H9 (cell line): Measurements from ENCODE around the gene DSCAM. TPM values are rescaled to one million over a fixed set of nuclear protein-coding genes. Genes with fewer than 3 reads are reported as not detected.
"Not testable (repeated sequence)": the region's sequence is repeated elsewhere in the genome, so short reads cannot be mapped to it uniquely, and the experiment has no call there.

Experiments
- DNase-seq: peaks from one replicate; pipeline ENCODE4 v3.0.0-alpha.2; 2017
- H2AFZ ChIP-seq: one replicate; pipeline ENCODE4 v1.6.1; 2013; ENCODE audit warnings: mild to moderate bottlenecking, low read length, control low read depth, moderate library complexity
- H2AK5ac ChIP-seq: 2 replicates; pipeline ENCODE4 v1.6.1; 2013; ENCODE audit warnings: low read length, control low read depth, mixed read lengths; ENCODE audit not compliant: insufficient read length
- H2BK120ac ChIP-seq: one replicate; pipeline ENCODE4 v1.6.1; 2013; ENCODE audit warnings: low read depth, mild to moderate bottlenecking, low read length, control low read depth, inconsistent platforms; ENCODE audit not compliant: poor library complexity, severe bottlenecking
- H2BK12ac ChIP-seq: 2 replicates; pipeline ENCODE4 v1.6.1; 2013; ENCODE audit warnings: low read length, control low read depth, mixed read lengths, low read depth; ENCODE audit not compliant: insufficient read length
- H2BK15ac ChIP-seq: 2 replicates; pipeline ENCODE4 v1.6.1; 2013; ENCODE audit warnings: low read depth, low read length, control low read depth
- H2BK20ac ChIP-seq: one replicate; pipeline ENCODE4 v1.6.1; 2013; ENCODE audit warnings: low read depth, mild to moderate bottlenecking, low read length, control low read depth, inconsistent platforms; ENCODE audit not compliant: poor library complexity, severe bottlenecking
- H2BK5ac ChIP-seq: 2 replicates; pipeline ENCODE4 v1.6.1; 2013; ENCODE audit warnings: low read length, control low read depth, mixed read lengths; ENCODE audit not compliant: insufficient read length
- H3K14ac ChIP-seq: 2 replicates; pipeline ENCODE4 v1.6.1; 2013; ENCODE audit warnings: low read length, control low read depth; ENCODE audit not compliant: insufficient read depth
- H3K18ac ChIP-seq: 2 replicates; pipeline ENCODE4 v1.6.1; 2013; ENCODE audit warnings: low read depth, mild to moderate bottlenecking, mixed read lengths, low read length, control low read depth; ENCODE audit not compliant: insufficient read length
- H3K23ac ChIP-seq: 2 replicates; pipeline ENCODE4 v1.6.1; 2013; ENCODE audit warnings: low read length, control low read depth, mixed read lengths, low read depth; ENCODE audit not compliant: insufficient read length
- H3K23me2 ChIP-seq: 2 replicates; pipeline ENCODE4 v1.6.1; 2013; ENCODE audit warnings: low read depth, mild to moderate bottlenecking, mixed read lengths, low read length, control low read depth; ENCODE audit not compliant: insufficient read length, poor library complexity, severe bottlenecking
- H3K27ac ChIP-seq: 2 replicates; pipeline ENCODE4 v1.5.1; 2013; ENCODE audit warnings: low read length, control low read depth, mixed read lengths, low read depth; ENCODE audit not compliant: insufficient read length
- H3K27me3 ChIP-seq: 2 replicates; pipeline ENCODE4 v1.6.1; 2013; ENCODE audit warnings: low read length, control low read depth, inconsistent platforms; ENCODE audit not compliant: insufficient read depth
- H3K4ac ChIP-seq: 2 replicates; pipeline ENCODE4 v1.6.1; 2013; ENCODE audit warnings: low read depth, mild to moderate bottlenecking, control low read depth, inconsistent platforms, low read length, moderate library complexity
- H3K4me1 ChIP-seq: 2 replicates; pipeline ENCODE4 v1.6.1; 2013; ENCODE audit warnings: low read length, control low read depth, inconsistent platforms; ENCODE audit not compliant: insufficient read depth
- H3K4me2 ChIP-seq: 2 replicates; pipeline ENCODE4 v1.6.1; 2013; ENCODE audit warnings: low read length, control low read depth, mixed read lengths; ENCODE audit not compliant: insufficient read length, insufficient read depth
- H3K56ac ChIP-seq: 2 replicates; pipeline ENCODE4 v1.6.1; 2013; ENCODE audit warnings: low read depth, mild to moderate bottlenecking, mixed read lengths, low read length, control low read depth; ENCODE audit not compliant: insufficient read length
- H3K79me1 ChIP-seq: 2 replicates; pipeline ENCODE4 v1.6.1; 2013; ENCODE audit warnings: low read depth, mild to moderate bottlenecking, moderate library complexity, low read length, control low read depth, inconsistent platforms; ENCODE audit not compliant: insufficient read depth, poor library complexity, severe bottlenecking
- H3K79me2 ChIP-seq: 2 replicates; pipeline ENCODE4 v1.6.1; 2013; ENCODE audit warnings: low read length, control low read depth, inconsistent platforms; ENCODE audit not compliant: insufficient read depth
- H3K9ac ChIP-seq: 2 replicates; pipeline ENCODE4 v1.6.1; 2013; ENCODE audit warnings: low read length, control low read depth, mixed read lengths; ENCODE audit not compliant: insufficient read length; ENCODE audit errors: extremely low read depth
- H3K9me3 ChIP-seq: one replicate; pipeline ENCODE4 v1.6.1; 2013; ENCODE audit warnings: low read depth, low read length, inconsistent platforms; ENCODE audit not compliant: control insufficient read depth
- H3T11ph ChIP-seq: one replicate; pipeline ENCODE4 v1.6.1; 2013; ENCODE audit warnings: mild to moderate bottlenecking, low read length, control low read depth, inconsistent platforms
- H4K20me1 ChIP-seq: one replicate; pipeline ENCODE4 v1.6.1; 2013; ENCODE audit not compliant: control insufficient read depth, insufficient read length, insufficient read depth
- H4K5ac ChIP-seq: 2 replicates; pipeline ENCODE4 v1.6.1; 2013; ENCODE audit warnings: low read depth, mild to moderate bottlenecking, mixed read lengths, low read length, control low read depth; ENCODE audit not compliant: insufficient read length
- H4K8ac ChIP-seq: replicated peaks from 2 replicates; pipeline ENCODE4 v1.6.1; 2013; ENCODE audit warnings: low read length, control low read depth, mixed read lengths, low read depth; ENCODE audit not compliant: insufficient read length
- H4K91ac ChIP-seq: 2 replicates; pipeline ENCODE4 v1.6.1; 2013; ENCODE audit warnings: low read depth, mild to moderate bottlenecking, moderate library complexity, mixed read lengths, low read length, control low read depth; ENCODE audit not compliant: insufficient read length
- H3K27ac Mint-ChIP-seq, 3 experiments: 2 replicates in 2 of 3; 3 replicates in 1 of 3; pipeline ENCODE4 v1.8.0; 2020 to 2021; ENCODE audit warnings: mixed read lengths in 3 of 3, mild to moderate bottlenecking in 1 of 3, moderate library complexity in 1 of 3
- H3K27me3 Mint-ChIP-seq: 2 replicates; pipeline ENCODE4 v1.8.0; 2021; ENCODE audit warnings: low read depth, mild to moderate bottlenecking, moderate library complexity, mixed read lengths
- H3K36me3 Mint-ChIP-seq, 3 experiments: 2 replicates in 2 of 3; 3 replicates in 1 of 3; pipeline ENCODE4 v1.8.0; 2020 to 2021; ENCODE audit warnings: low read depth in 3 of 3, mixed read lengths in 3 of 3; ENCODE audit not compliant: insufficient read depth in 1 of 3
- H3K4me1 Mint-ChIP-seq, 2 experiments: 2 replicates each; pipeline ENCODE4 v1.8.0; 2020; ENCODE audit warnings: mixed read lengths in 2 of 2
- H3K4me3 Mint-ChIP-seq, 2 experiments: 2 replicates in 1 of 2; 3 replicates in 1 of 2; pipeline ENCODE4 v1.8.0; 2020 to 2021; ENCODE audit warnings: mild to moderate bottlenecking in 2 of 2, mixed read lengths in 2 of 2, moderate library complexity in 1 of 2
- H3K9me3 Mint-ChIP-seq, 2 experiments: 2 replicates in 1 of 2; 3 replicates in 1 of 2; pipeline ENCODE4 v1.8.0; 2020; ENCODE audit warnings: mild to moderate bottlenecking in 2 of 2, mixed read lengths in 2 of 2, moderate library complexity in 1 of 2
- CTCF ChIP-seq: fragments of 200-600 bp; sonication (generic); conservative IDR thresholded peaks from 3 replicates; pipeline ENCODE4 v1.8.0; 2021; ENCODE audit warnings: antibody characterized with exemption, mild to moderate bottlenecking
- WGBS: extraction: QIAGEN DNeasy Blood & Tissue Kit; methylation state at CpG from one replicate; pipeline ENCODE4 v1.1.7; 2013; ENCODE audit warnings: missing lambda C conversion rate, low lambda C conversion rate, mixed read lengths; ENCODE audit not compliant: insufficient read length; ENCODE audit errors: extremely low coverage; 5-methylcytosine and 5-hydroxymethylcytosine counted together
- long read RNA-seq: library from polyadenylated mRNA; unstranded; transcript quantifications from one replicate; pipeline ENCODE4 v2.0.0, GENCODE V29; 2020
- total RNA-seq: library from RNA; stranded (reverse); gene quantifications from 2 replicates; pipeline ENCODE4 v1.2.1, GENCODE V29; 2021

DSCAM gene
- 0.15 and 0.17 TPM in 2 replicates for total RNA-seq
- long read RNA-seq, partial matches to known transcripts, result 0 of 2 reads
- long read RNA-seq, other reads (novel, unspliced or antisense), result 2 of 2 reads

DNA sequence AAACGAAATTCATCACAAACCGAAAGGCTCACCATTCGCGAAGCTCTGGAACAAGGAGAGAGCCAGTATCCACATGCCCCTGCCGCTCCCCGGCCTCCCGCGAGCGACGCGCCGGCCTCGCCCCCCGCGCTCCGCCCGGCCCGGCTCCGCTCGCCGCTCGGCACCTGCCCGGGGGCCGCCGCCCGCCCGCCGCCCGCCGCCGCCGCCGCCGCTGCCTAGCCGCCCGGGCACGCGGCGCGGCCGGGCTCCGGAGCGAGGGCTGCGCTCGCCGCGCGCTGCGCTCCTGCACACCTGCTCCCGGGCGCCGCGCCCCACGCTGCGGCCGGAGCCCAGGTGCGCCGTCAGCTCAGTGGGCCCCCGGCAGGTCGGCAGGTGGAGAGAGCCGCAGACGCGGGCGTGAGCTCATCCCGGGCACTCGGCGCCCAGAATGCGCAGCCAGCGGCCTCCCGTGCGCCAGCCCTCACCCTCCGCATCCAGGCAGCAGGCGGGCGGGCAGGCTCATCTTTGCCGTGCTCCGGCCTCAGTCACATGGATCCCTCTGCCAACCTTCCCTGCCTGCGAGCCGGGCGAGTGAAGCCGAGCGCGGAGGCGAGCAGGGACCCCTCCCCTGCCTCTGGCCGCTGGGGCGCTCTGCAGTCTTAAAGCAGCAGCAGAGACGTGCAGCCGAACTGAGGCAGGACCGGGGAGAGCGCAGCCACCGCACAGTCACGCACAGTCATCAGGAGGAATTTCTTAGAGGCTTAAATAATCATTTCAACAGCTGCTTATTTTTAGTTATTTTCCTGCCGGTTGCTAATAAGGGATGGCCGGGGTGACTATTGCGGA lies at the start of gene DSCAM:
DSCAM (minus strand) TSS at position 572 of the 825 bp plus-strand sequence; CDS start at position 75, 497 bp downstream.
- Histone ChIP-seq H3K23ac (no peak within 1 kb of the TSS), H3K4me2 (peak within 1 kb of the TSS; percentile 57), H2BK120ac (no peak within 1 kb of the TSS), H3K14ac (no peak within 1 kb of the TSS; the same call in 1 of the 2 replicates), H3K23me2 (peaks cover 4% of the 10 kb centered on the region), H4K20me1 (no peaks in the 10 kb centered on the region), H3K79me2 (no peaks in the 10 kb centered on the region), H3K27ac (no peak within 1 kb of the TSS), H3K79me1 (no peaks in the 10 kb centered on the region), H3K27me3 (peaks cover 5% of the 10 kb centered on the region; the same call in 1 of the 2 replicates), H2BK20ac (no peak within 1 kb of the TSS), H3K4me1 (peaks cover 2% of the 10 kb centered on the region; the same call in 1 of the 2 replicates), H4K5ac (no peak within 1 kb of the TSS), H2BK12ac (no peak within 1 kb of the TSS), H4K8ac (no peak within 1 kb of the TSS), H2AK5ac (no peak within 1 kb of the TSS), H4K91ac (no peak within 1 kb of the TSS), H3K18ac (no peak within 1 kb of the TSS), H2BK5ac (no peak within 1 kb of the TSS), H3K9ac (no peak within 1 kb of the TSS), H2AFZ (no peak within 1 kb of the TSS), H2BK15ac (no peak within 1 kb of the TSS), H3K4ac (no peak within 1 kb of the TSS), H3K56ac (no peak within 1 kb of the TSS), H3K9me3 (no peaks in the 10 kb centered on the region), H3T11ph (no peak within 1 kb of the TSS)
- peaks cover 63% of the 10 kb centered on the region for H3K27me3 Mint-ChIP-seq
- no peak within 1 kb of the TSS for H3K27ac Mint-ChIP-seq
- H3K36me3 Mint-ChIP-seq, result peaks cover 0 to 2% (median 0%) of the 10 kb centered on the region in 3 experiments; a peak in 2 of 7 replicates
- H3K9me3 Mint-ChIP-seq, result no peaks in the 10 kb centered on the region; a peak in 2 of 5 replicates
- H3K4me1 Mint-ChIP-seq, result peaks cover 15 to 20% of the 10 kb centered on the region in 2 experiments
- TF ChIP-seq CTCF, result no peak
- DNase-seq, result peak; percentile 63
- no CpG with 5 or more reads among the region's 94 CpGs for WGBS
- peak within 1 kb of the TSS; percentile 68 to 82 for H3K4me3 Mint-ChIP-seq

DNA sequence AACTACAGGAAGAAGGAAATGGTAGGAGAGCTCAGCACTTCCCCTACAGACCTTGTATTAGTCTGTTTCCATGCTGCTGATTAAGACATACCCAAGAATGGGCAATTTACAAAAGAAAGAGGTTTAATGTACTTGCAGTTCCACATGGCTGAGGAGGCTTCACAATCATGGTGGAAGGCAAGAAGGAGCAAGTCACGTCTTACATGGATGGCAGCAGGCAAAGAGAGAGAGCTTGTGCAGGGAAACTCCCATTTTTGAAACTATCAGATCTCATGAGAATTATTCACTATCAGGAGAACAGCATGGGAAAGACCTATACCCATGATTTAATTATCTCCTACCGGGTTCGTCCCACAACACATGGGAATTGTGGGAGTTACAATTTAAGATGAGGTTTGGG lies 48.7 kb upstream of the DSCAM start:
- H3K27me3 ChIP-seq, H2AFZ ChIP-seq, H3K14ac ChIP-seq, H3K9me3 ChIP-seq, H3K23ac ChIP-seq, H3K9ac ChIP-seq, H3K23me2 ChIP-seq, H2AK5ac ChIP-seq, H4K8ac ChIP-seq, H3K18ac ChIP-seq, H3K4me1 Mint-ChIP-seq, H2BK15ac ChIP-seq, H2BK20ac ChIP-seq, H3T11ph ChIP-seq, DNase-seq, H3K4me3 Mint-ChIP-seq, H4K5ac ChIP-seq, H3K4me2 ChIP-seq, H3K4me1 ChIP-seq, H3K79me1 ChIP-seq, H2BK120ac ChIP-seq, H3K56ac ChIP-seq, H2BK5ac ChIP-seq, H2BK12ac ChIP-seq, H4K20me1 ChIP-seq, H3K79me2 ChIP-seq, H3K27ac ChIP-seq, H3K4ac ChIP-seq, H4K91ac ChIP-seq, H3K27me3 Mint-ChIP-seq, H3K27ac Mint-ChIP-seq: not testable (repeated sequence)
- no CpG with 5 or more reads among the region's 3 CpGs for WGBS
- H3K36me3 Mint-ChIP-seq, result peaks cover 13 to 25% (median 21%) of the 10 kb centered on the region in 3 experiments
- peaks cover 27 to 33% of the 10 kb centered on the region in 2 experiments for H3K9me3 Mint-ChIP-seq
